MM.1S (cell line): ENCODE results near the gene MCTP2.

Experiments used
- EZH2 ChIP-seq: fragments of 300-600 bp; sonication (generic); optimal IDR thresholded peaks from 2 replicates; pipeline ENCODE3; 2017; ENCODE audit warnings: low read depth, mild to moderate bottlenecking, antibody characterized with exemption, low read length, mixed read lengths
- TF ChIP-seq, protein P1 (sequence below): fragments of 300-600 bp; sonication (generic); IDR thresholded peaks from 2 replicates; pipeline ENCODE4 v1.5.1; 2016; ENCODE audit warnings: antibody characterized with exemption, low read length, mixed read lengths

DNA sequence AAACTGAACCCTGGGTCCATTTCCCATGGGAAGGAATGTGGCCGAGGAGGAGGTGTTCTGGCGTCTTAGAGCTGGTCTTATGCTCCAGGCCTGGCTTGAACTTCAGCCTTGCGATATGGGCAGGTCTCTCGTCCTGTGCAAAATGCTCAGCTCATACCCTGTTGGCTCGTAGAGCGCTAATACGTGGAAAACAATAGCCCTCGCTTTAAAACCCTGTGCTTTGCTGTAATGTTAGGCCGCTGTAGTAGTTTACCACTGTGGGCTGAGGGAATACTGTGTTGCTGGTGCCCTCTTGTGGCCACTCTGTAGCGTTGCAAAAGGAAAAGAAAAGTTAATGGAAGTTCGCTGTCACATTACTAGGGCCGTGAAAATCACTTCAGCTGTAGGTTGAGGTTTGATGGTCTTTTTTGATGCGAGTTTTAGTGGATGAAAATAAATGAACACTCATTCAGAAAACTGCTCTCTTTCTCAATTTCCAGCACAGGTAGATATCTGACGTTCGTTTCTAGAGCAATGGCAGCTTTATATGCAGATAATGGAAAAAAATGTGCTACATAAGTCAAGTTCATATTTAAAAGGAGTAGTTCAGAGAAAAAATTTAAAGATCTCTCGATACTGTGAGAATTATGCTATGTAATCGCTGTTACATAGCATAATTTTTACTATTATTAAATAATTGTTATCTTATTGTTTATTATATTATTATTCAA is 92.9 kb downstream of the MCTP2 start:
- TF ChIP-seq, protein P1, sequence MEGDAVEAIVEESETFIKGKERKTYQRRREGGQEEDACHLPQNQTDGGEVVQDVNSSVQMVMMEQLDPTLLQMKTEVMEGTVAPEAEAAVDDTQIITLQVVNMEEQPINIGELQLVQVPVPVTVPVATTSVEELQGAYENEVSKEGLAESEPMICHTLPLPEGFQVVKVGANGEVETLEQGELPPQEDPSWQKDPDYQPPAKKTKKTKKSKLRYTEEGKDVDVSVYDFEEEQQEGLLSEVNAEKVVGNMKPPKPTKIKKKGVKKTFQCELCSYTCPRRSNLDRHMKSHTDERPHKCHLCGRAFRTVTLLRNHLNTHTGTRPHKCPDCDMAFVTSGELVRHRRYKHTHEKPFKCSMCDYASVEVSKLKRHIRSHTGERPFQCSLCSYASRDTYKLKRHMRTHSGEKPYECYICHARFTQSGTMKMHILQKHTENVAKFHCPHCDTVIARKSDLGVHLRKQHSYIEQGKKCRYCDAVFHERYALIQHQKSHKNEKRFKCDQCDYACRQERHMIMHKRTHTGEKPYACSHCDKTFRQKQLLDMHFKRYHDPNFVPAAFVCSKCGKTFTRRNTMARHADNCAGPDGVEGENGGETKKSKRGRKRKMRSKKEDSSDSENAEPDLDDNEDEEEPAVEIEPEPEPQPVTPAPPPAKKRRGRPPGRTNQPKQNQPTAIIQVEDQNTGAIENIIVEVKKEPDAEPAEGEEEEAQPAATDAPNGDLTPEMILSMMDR: peak; percentile 94
- TF ChIP-seq EZH2: no peak
